Mucosa of descending colon (tissue), 3 donors: ENCODE data around the gene GPD2. TPM values are rescaled to one million over a fixed set of nuclear protein-coding genes. Genes with fewer than 3 reads are reported as not detected.

Source experiments
- ATAC-seq: fragments of 200-7000 bp; cut with Tn5 transposase; one replicate; pipeline ENCODE4 v1.9.1; 2020; ENCODE audit warnings: mild to moderate bottlenecking, moderate library complexity
- DNase-seq, 3 donors: peaks; one replicate each; pipeline ENCODE4 v3.0.0-alpha.2; 2020
- H3K36me3 ChIP-seq: fragments of 200-600 bp; one replicate; pipeline ENCODE4 v1.8.0; 2021; ENCODE audit warnings: low read depth, mild to moderate bottlenecking
- H3K4me1 ChIP-seq: fragments of 200-600 bp; one replicate; pipeline ENCODE4 v1.8.0; 2021; ENCODE audit warnings: low read depth, mild to moderate bottlenecking
- H3K4me3 ChIP-seq: fragments of 200-600 bp; one replicate; pipeline ENCODE4 v1.8.0; 2021; ENCODE audit warnings: mild to moderate bottlenecking
- H3K9me3 ChIP-seq: fragments of 200-600 bp; one replicate; pipeline ENCODE4 v1.8.0; 2021; ENCODE audit warnings: mild to moderate bottlenecking
- CTCF ChIP-seq: fragments of 200-600 bp; IDR thresholded peaks from one replicate; pipeline ENCODE4 v1.8.0; 2022; ENCODE audit warnings: antibody characterized with exemption, mild to moderate bottlenecking
- intact Hi-C, 2 donors: fragments of 100-400 bp; cut with DNase I in 1 of 2; cut with micrococcal nuclease in 1 of 2; formaldehyde crosslinking; loops; one replicate each; pipeline versions ENCODE4 v1.11.0 to v1.11.1; 2022; cut with DNase I, micrococcal nuclease
- total RNA-seq, 3 donors: library from RNA; stranded (reverse); fragmentation: NEBNext Ultra II Directional in 2 of 3; extraction: Animal tissue kit (Norgen Biotek cat#: 25700) in 2 of 3; gene quantifications; one replicate each; pipeline versions ENCODE4 v1.2.1 to v1.2.4, GENCODE V29; 2021 to 2023
- donor health status: DM: no; HTN: no; CAD: no; lungs with moderate emphysema.
- donor health status: DM: no; HTN: no; CAD: no.
- donor health status: DM: no; HTN: yes; CAD: no.

GPD2 gene
- total RNA-seq, 3 donors from 2014 or later = 42.9 to 83.5 (median 77.9) TPM

- Histone ChIP-seq H3K4me3 (no peak overlapping the region), H3K9me3 (no peaks in the 10 kb centered on the region), H3K36me3 (no peaks in the 10 kb centered on the region), H3K4me1 (no peaks in the 10 kb centered on the region)
- intact Hi-C loops = no loop called here
- ATAC-seq = no peak
- DNase-seq = no peak
- no peak for TF ChIP-seq CTCF
Measured at GRCh38 chr2:156411835-156412234, 24.3 kb upstream of the GPD2 start.

- ATAC-seq (no peak), DNase-seq (no peak)
- H3K36me3 ChIP-seq = no peaks in the 10 kb centered on the region
- TF ChIP-seq CTCF = no peak
- no peaks in the 10 kb centered on the region for H3K9me3 ChIP-seq
- intact Hi-C loops = no loop called here
- H3K4me3 ChIP-seq = no peak overlapping the region
- H3K4me1 ChIP-seq = no peaks in the 10 kb centered on the region
Measured at GRCh38 chr2:156421851-156422250, 14.3 kb upstream of the GPD2 start.

GRCh38 chr2:156423674-156424282 lies 12.4 kb upstream of the GPD2 start:
- Histone ChIP-seq H3K4me3 (no peak overlapping the region), H3K9me3 (no peaks in the 10 kb centered on the region), H3K36me3 (no peaks in the 10 kb centered on the region), H3K4me1 (no peaks in the 10 kb centered on the region)
- intact Hi-C loops = no loop called here
- ATAC-seq (no peak), DNase-seq (no peak)
- no peak for TF ChIP-seq CTCF

GRCh38 chr2:156427074-156427473 lies 9.1 kb upstream of the GPD2 start:
- no peak for DNase-seq
- peaks cover 3% of the 10 kb centered on the region for H3K4me1 ChIP-seq
- no peaks in the 10 kb centered on the region for H3K9me3 ChIP-seq
- ATAC-seq = no peak
- no peaks in the 10 kb centered on the region for H3K36me3 ChIP-seq
- no peak overlapping the region for H3K4me3 ChIP-seq
- no peak for TF ChIP-seq CTCF
- intact Hi-C loops = no loop called here

GRCh38 chr2:156429211-156429610 lies 7.0 kb upstream of the GPD2 start:
- Histone ChIP-seq H3K36me3 (no peaks in the 10 kb centered on the region), H3K4me1 (peaks cover 3% of the 10 kb centered on the region), H3K9me3 (no peaks in the 10 kb centered on the region), H3K4me3 (no peak overlapping the region)
- DNase-seq = no peak
- TF ChIP-seq CTCF = no peak
- intact Hi-C loops = no loop called here
- ATAC-seq = no peak
